Measurements from ENCODE around the gene CEP41. TPM values are rescaled to one million over a fixed set of nuclear protein-coding genes. Genes with fewer than 3 reads are reported as not detected.
"Not testable (repeated sequence)": the region's sequence is repeated elsewhere in the genome, so short reads cannot be mapped to it uniquely, and the experiment has no call there.

CEP41 gene
- total RNA-seq, 4 donors from 2014 or later, result 1.6 to 6.6 (median 3.0) TPM

GRCh38 chr7:130452951-130453350 lies 12.1 kb upstream of the CEP41 start:
- H3K4me3 ChIP-seq (ENCODE audit: low read depth, poor library complexity, severe bottlenecking), result no peak overlapping the region
- no peak for DNase-seq (ENCODE audit: low spot score in 2 of 2)
- WGBS, 2 donors, result 74 to 86% methylated on average over 3 of the region's 3 CpGs
- intact Hi-C loops (cut with DNase I; ENCODE audit: low total_unique reads), result no loop called here
- no peak for TF ChIP-seq CTCF (IDR thresholded peaks at IDR 0.05)
- no peak for TF ChIP-seq POLR2A (IDR thresholded peaks at IDR 0.05)

- intact Hi-C loops (cut with DNase I; ENCODE audit: low total_unique reads); H3K4me3 ChIP-seq (ENCODE audit: low read depth, poor library complexity, severe bottlenecking); DNase-seq (ENCODE audit: low spot score in 2 of 2): not testable (repeated sequence)
- WGBS, 2 donors, result 74 to 82% methylated on average over 3 of the region's 3 CpGs
Measured at GRCh38 chr7:130451344-130451743, 10.5 kb upstream of the CEP41 start.

GRCh38 chr7:130446259-130446658 lies 5.4 kb upstream of the CEP41 start:
- H3K4me3 ChIP-seq (ENCODE audit: low read depth, poor library complexity, severe bottlenecking), result no peak overlapping the region
- no peak for TF ChIP-seq POLR2A (IDR thresholded peaks at IDR 0.05)
- TF ChIP-seq CTCF (IDR thresholded peaks at IDR 0.05), result no peak
- no peak for DNase-seq (ENCODE audit: low spot score in 2 of 2)
- WGBS, 2 donors, result 97 to 99% methylated on average over 3 of the region's 3 CpGs
- intact Hi-C loops (cut with DNase I; ENCODE audit: low total_unique reads), result no loop called here

- no peak for DNase-seq (ENCODE audit: low spot score in 2 of 2)
- 71 to 83% methylated on average over 4 to 5 of the region's 5 CpGs for WGBS, 2 donors
- no peak overlapping the region for H3K4me3 ChIP-seq (ENCODE audit: low read depth, poor library complexity, severe bottlenecking)
- intact Hi-C loops (cut with DNase I; ENCODE audit: low total_unique reads), result no loop called here
- TF ChIP-seq POLR2A (IDR thresholded peaks at IDR 0.05), result no peak
- no peak for TF ChIP-seq CTCF (IDR thresholded peaks at IDR 0.05)
Measured at GRCh38 chr7:130444751-130445407, 4.1 kb upstream of the CEP41 start.

GRCh38 chr7:130444234-130444633 lies 3.4 kb upstream of the CEP41 start:
- intact Hi-C loops (cut with DNase I; ENCODE audit: low total_unique reads), result no loop called here
- no peak overlapping the region for H3K4me3 ChIP-seq (ENCODE audit: low read depth, poor library complexity, severe bottlenecking)
- WGBS, 2 donors, result 55 to 57% methylated on average over 3 of the region's 3 CpGs
- DNase-seq (ENCODE audit: low spot score in 2 of 2), result no peak
- TF ChIP-seq CTCF (IDR thresholded peaks at IDR 0.05) (no peak), POLR2A (IDR thresholded peaks at IDR 0.05) (no peak)

GRCh38 chr7:130442601-130443000 lies 1.8 kb upstream of the CEP41 start:
- WGBS, 2 donors, result 82 to 87% methylated on average over 7 of the region's 7 CpGs
- no peak overlapping the region for H3K4me3 ChIP-seq (ENCODE audit: low read depth, poor library complexity, severe bottlenecking)
- DNase-seq (ENCODE audit: low spot score in 2 of 2), result no peak
- no peak for TF ChIP-seq POLR2A (IDR thresholded peaks at IDR 0.05)
- TF ChIP-seq CTCF (IDR thresholded peaks at IDR 0.05), result no peak
- intact Hi-C loops (cut with DNase I; ENCODE audit: low total_unique reads), result no loop called here

Measured in lower leg skin (tissue), 4 donors.